GM21717 (cell line): ENCODE results near the gene CYBB.
A peak's percentile ranks its signal among the peaks of the same experiment; 100 is the strongest.

ENCODE experiments used
- ATAC-seq: cut with Tn5 transposase; IDR thresholded peaks from one replicate; pipeline ENCODE4 v1.9.1; 2021; ENCODE audit warnings: mild to moderate bottlenecking, moderate library complexity; ENCODE audit not compliant: unreplicated experiment

The CYBB gene

DNA sequence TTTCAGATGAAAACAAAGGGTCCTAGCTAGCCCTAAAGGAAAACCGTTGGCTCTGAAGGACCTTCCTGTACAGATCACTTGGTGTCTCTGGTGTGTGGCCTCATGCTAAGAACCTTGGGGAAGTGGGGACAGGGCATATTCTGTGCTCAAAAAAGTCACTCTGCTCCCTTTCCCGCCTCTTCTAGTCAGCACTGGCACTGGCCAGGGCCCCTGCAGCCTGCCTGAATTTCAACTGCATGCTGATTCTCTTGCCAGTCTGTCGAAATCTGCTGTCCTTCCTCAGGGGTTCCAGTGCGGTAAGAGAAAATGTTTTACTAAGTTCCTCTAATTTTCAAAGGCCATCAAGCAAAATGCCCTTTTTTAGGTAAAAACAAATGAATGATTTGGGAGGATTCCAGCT is 3.4 kb downstream of the CYBB start:
- no peak for ATAC-seq

DNA sequence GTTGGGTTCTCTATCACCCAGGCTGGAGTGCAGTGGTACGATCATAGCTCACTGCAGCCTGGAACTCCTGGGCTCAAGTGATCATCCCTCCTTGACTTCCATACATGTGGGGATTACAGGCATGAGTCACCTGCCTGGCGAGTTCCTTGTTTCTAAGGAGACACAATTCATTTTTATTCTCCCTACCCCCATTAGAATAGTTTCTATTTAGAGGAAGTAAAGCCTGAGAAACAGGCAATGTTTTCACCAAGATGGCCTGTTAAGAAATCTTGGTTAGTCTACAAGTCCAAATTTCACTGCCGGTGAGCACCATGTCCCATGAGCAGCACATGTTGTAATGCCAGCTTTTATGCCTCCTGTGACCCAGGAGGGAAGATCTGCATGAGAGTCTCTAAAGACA is 5.7 kb downstream of the CYBB start:
- ATAC-seq: no peak

DNA sequence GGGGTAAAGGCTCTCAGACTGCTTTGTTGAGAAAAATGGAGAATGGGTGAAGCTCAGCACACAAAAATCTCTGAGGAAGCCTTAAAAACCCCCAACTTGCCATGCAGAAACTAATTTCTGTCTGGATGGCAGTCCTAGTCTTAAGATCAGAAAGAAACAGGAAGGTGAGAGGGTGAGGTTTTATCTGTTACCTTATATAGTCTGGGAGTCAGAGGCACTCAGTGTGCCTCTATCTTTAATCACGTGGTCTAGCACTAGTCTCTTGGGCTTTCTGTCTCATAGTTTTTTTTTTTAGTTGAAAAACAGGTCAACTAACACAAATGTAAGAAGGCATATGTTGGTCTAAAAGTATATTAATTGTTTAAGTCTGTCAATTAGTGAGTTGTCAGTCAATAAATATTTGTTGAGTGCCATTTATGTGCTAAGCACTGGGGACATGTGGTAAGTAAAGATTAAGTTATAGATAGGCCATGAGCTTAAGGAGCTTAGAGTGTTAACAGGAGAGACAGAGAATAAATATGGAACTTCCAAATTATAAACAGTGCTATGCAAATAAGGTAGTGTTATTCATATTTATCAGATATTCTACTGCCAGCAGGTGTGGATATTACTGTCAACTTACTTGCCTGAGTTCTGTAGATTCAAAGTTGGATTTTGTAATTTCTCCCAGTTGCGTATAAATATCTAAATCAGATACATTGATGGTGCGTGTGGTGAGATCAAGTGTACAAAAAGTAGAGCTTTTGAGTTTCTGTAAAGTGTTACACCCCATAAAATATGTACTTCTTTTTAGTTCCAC is 7.0 kb downstream of the CYBB start:
- peak; percentile 74 for ATAC-seq

DNA sequence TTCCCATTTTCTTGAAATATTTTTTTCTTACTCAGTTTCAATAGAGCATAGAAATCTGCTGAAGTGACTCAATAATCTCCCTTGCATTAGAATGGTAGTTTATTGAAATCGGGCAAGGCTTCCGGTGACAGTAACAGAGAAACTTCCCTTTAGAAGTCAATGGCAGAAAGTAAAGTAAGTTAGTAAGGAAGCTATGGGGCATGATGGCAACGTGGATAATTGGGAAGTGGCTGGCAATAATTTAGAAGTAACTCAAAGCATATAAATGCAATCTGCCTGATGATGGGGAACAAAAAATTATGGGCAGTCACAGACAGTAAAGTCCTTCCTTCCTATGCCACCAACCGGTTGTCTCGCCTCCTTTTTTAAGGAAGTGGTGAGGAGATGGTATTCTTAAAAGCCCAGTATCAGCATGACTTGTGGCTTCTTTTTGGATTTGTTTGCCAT is 7.6 kb downstream of the CYBB start:
- ATAC-seq: peak; percentile 75

DNA sequence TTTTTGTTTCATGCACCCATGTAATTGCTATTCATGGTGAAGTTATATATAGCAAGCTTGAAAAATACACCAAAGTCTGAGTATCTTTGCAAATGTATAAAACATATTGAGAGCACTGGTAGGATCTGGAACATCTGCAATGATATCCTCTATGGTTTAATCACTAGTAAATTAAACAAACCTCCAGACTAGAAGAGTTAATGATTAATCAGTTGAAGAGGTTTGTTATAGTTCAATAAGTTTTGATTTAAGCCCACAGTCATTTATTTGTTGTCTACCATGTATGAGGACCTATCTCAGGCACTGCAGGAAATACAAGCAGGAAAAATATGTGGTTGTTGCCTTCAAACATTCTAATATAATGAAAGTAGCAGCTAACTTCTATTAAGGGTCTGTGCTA is 16.5 kb downstream of the CYBB start:
- no peak for ATAC-seq

DNA sequence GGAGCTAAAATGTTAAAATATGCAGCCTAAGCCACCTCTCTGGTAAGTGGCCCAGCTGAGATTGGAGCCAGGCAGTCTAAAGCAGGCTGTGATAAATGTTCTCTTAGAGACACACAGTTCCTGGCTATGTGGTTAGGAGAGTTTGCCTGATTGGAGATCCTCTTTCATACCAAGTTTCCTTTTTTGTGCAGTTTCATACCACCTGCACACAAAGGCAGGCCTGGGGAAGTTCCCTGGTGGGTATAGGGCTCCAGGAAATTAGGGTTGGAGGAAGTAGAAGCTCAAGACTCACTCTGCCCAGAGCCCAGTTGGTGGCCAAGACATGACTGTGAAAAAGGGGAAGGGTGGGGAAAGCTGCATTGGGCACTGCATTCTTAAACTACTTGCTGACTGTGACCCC is 16.9 kb downstream of the CYBB start:
- ATAC-seq: peak; percentile 88

DNA sequence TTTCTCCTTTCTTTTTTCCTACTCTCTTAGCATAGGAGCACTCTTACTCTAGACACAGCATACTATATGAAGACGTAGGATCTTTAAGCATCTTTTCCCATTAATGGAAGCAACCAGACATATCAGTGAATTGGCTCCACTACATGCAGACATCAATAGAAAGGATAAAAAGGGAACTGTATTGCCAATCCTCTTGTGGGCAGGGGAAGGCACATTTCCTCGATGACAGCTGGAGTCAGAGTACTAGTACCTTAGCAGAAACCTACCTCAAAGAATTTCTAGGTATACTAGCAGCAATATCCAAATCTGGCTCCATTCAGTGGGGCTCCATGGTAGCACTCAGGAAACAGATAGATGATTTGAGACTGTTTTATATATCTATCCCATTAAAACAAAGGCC is 20.1 kb downstream of the CYBB start:
- no peak for ATAC-seq

DNA sequence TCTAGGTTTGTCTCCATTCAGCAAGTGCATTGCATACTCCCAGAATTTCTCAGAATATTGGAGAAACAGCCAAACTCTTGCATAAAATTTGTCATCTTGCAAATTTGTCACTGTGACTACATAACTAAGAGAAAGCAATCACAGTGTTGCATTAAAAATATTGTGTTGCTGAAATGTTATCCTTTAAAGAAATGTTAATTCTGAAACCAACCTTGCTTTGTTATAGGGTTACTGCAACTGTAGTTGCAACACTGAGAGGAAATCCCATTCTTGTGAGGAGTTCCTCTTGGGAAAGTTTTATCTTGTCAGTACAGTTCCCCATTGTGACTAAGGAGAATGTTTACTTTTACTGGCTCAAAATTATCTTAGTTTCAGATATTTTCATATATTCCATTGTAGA is 20.9 kb downstream of the CYBB start:
- no peak for ATAC-seq

DNA sequence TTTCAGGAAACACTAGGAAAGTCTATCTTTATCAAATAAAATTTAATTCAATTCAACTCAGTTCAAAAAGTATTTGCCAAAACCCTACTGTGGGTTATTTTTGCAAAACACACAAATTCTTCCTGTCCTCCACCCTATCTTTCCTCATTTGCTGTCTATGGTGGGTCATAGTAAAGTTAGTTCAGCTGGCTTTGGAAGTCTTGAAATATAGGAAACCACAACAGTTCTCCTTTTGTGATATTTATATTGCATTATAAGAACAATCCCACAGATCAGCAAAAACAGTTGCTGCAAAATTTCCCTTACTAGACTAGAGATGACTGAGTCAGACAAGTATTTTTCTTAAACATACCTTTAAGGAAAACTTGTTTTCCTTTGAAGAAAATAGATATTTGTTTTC is 22.2 kb downstream of the CYBB start:
- no peak for ATAC-seq

DNA sequence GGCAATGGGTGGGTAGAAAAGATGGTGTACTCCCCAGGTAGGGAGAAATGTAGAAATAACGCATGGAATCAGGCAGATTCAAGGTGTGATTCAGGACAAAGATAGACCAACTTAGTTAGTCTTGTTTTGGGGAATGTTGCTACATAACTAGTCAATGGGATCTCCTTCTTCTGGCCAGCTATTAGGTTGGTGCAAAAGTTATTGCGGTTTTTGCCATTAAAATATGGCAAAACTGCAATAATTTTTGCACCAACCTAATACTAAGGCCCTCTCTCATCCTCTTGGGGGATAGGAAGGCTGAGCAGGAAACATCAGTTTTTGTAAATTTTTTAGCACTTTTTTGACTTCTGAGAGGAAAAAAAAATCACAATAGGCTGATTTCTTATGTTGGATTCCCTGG is 23.2 kb downstream of the CYBB start:
- ATAC-seq: no peak

DNA sequence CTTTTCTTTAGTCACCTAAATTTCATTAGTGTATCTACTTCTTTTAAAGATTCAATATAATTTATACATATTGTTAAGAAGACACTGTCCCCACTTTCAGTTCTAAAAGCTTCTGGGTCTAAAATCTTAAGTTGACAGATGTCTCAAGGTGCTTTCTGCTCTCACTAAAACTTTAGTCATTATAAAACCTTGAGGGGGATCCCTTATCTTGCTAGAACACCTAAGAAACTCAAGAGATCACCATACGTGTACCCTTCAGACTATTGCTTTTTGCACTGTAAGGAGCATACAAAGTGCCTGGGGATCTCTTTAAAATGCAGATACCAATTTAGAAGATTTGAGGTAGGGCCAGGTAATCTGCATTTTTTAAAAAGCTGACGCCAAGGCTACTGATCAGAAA is 30.1 kb downstream of the CYBB start:
- no peak for ATAC-seq

DNA sequence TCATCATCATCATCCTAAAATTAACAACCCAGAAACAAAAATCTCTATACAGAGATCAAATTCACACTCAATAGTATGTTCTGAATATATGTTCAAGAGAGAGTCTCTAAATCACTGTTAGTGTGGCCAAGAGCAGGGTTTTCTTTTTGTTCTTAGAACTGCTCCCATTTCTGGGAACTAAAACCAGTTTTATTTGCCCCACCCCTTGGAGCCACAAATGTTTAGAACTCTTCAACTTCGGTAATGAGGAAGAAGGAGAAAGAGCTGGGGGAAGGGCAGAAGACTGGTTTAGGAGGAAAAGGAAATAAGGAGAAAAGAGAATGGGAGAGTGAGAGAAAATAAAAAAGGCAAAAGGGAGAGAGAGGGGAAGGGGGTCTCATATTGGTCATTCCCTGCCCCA is 32.3 kb downstream of the CYBB start:
- no peak for ATAC-seq

DNA sequence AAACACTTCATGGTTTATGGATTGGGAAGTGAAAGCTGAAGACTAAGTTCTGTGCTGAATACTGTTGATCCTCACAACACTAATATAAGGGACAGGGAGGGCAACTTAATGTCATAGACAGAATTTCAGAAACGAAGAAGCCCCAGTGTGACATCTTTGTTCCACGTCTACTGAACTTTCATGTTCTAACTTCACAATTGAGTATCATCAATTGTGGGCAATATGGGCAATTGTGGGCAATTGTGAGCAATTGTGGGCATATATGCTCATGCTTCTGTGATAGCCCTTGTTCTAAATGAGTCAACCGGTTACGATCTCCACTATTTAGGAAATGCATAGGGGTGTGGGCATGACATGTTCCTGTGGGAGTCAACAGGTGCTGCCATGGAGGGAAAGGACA is 33.7 kb downstream of the CYBB start:
- ATAC-seq: peak; percentile 30

DNA sequence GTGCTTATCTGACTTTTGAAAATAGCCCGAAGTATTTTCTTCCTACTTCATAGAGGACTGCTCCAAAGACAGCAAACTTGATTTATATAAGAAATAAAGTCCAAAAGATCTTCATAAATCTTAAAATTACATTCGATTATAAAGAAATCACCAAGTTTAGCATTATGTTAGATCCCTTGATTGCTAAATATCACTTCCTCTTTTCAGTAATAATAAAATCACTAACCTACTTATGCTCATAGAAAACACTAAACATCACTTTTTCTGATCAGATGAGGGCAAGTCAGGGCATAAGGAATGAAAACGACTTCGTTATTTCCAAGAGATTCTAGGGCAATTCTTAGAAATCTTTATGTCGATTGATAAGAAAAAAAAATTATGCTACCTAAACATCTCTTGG is 35.5 kb downstream of the CYBB start:
- no peak for ATAC-seq

DNA sequence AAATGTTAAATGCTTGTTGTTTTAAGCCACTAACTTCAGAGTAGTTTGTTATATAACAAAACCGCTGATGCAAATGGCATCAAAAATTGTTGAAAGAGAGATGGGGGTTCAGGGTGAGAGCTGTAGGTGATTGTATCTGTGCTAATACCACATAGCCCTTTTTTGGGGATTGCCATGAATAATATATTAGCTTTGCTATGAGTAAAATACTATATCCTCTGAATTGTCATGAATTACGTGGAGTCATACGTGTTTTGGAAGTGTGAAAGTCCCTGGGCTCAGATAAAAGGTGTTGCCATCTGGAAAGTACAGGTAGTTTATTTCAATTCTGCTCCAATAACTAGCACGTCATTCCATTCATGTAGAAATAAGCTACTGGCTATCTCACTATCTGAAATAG is 36.9 kb downstream of the CYBB start:
- ATAC-seq: peak; percentile 24

DNA sequence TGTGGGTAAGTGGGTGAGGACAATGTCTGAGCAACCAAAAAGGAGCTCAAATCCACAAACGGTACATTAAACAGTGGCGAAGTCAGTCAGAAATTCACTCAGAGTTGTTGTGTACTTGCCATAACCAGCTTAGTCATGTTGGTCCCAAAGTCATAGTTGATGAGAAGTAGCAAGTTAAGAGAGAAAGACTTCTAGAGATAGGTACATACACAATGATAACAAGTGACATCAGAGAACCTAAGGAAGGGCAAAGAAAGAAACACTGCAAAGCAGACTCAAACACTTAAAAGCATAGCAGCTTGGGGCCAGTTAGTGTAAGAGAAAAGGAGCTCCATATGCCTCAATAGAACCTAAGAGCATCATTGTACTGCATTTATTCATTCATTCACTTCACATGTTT is 37.3 kb downstream of the CYBB start:
- no peak for ATAC-seq

DNA sequence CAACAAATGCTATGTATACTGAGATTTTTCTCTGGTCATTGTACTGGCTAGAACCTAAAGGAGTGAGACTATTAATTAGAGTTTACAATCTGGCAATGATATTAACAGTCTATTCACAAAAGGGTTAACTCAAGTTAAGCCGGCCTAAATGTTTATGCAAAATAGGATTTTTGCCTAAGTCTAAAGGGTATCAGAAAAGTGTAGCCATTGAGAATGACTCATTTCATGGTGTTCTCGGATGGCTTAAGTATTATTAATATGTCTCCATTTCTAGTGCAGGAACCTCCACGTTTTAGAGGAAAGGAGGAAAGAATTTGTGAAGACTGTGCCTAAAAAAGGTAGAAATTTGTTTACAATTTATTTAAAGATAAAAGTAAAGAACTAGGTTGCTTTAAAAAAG is 37.7 kb downstream of the CYBB start:
- ATAC-seq: peak; percentile 37

DNA sequence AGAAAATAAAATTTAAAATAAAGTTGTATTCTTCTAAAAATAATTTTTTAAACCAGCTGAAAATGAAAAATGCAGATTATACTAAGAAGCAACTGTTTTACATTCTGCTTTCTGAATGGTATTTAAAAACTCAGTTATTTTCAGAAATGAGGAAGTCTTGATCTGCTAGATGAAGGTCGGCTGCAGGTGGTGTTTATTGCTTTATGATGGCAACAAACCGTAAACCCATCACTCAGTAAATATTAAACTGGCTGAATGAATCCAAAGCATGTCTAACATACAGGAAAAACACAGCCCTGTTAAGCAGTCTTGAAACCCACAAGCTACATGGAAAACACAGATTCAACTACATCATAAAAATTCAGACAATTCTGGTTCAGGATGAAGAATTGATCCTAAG is 38.2 kb downstream of the CYBB start:
- ATAC-seq: peak; percentile 40

DNA sequence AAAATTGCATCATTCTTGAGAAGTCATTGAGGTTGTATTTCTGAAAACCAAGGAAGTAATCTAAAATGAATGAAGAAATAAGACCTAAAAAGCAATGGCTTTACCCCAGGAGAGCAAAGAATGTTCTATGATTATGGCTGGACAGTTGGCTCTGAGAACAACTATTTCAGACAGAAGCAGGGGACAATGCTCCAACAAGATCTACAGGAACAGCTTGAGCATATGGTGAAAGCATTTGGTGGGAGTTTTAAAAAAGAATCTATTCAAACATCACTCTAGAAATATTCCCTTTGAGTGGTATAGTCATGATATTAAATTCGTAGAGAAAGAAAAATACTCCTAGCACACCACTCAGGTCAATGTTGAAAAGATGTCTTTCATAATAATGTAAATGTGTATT is 40.8 kb downstream of the CYBB start:
- no peak for ATAC-seq

DNA sequence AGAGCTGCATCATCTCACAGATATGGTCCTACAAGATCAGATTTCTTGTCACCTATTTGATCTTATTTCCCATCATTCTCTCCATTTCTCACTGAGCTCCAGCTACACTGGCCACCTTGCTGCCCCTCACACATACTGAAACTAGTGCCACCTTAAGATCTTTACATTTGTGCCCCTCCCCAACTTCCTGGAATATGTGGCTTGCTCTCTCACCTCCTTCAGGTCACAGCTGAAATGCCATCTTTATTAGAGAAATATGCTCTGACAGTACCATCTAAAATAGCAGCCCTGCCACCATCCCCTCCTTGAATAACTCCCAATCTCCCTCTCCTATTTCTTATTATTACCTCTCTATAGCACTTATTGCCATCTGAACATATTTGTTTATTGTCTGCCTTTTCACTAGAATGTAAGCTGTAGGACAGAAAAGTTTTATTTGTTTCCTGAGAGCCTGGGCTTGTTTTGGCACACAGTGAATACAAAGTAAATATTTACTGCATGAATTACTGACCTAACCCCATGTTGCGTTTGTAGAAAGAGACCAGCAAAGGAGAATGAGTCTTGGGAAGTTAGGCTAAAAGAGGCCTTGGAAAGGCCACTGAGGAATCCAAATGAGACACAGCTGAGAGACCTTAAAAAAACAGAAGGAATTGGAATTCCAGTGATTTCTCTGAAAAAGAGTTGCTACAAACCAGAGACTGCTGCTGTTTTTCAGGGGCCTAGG is 44.8 kb downstream of the CYBB start:
- no peak for ATAC-seq

DNA sequence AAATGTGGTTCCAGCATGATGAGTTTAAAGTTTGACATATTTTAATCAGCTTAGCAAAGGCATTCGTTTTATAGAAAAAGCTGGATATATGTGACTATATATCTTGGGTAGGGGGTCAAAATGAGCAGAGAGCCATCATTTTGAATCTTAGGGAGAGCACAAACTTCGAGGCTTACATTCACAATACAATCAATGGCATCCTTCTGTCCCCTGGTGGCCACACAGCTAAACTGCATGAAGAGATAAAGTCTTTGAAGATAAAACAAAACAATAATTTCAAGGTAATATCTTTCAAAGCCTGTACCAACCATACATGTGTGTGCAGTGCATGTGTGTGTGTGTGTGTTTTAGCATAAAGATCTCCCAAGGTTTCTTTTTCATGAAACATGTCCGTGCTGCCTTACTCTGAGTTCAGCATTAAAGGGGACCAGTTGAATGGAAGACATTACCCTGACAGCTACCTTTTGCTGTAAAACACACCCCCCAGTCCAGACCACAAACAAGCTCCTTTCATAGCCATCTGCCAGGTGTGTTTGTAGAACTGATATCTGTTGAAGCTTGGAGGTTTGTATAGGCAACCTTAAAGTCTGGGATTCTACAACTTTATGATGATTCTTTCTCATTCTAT is 45.5 kb downstream of the CYBB start:
- ATAC-seq: no peak

DNA sequence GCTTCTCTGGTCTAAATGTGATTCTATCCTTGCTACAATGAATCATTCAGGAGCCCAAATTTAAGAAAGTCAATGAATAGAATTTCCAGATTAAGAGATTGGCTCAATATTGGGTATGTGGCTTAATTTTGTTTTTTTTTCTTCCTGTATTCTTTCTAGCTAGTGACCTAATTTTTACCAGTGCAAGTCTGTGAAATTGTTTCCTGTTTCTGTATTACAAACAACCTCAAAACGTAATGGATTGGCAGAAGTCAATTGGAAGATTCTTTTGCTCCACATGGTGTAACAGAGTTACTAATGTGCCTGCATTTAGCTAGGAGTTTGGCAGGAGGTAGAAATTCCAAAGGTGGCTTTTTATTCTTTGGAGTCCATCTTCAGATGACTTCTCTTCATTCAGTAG is 49.9 kb downstream of the CYBB start:
- ATAC-seq: no peak
